Heart left ventricle (tissue), 16 donors: ENCODE measurements around the gene PDGFD. TPM values are rescaled to one million over a fixed set of nuclear protein-coding genes. Genes with fewer than 3 reads are reported as not detected.

ENCODE experiments used
- ATAC-seq, 4 donors: fragments of 200-7000 bp; cut with Tn5 transposase; one replicate each; pipeline ENCODE4 v1.9.1; 2020 to 2022; ENCODE audit warnings: moderate library complexity in 4 of 4, mild to moderate bottlenecking in 3 of 4, moderate number of reproducible peaks in 1 of 4
- DNase-seq, 5 donors: peaks; one replicate each; pipeline ENCODE4 v3.0.0-alpha.2; 2020
- H3K27ac ChIP-seq, 12 donors: fragments of 200-600 bp; sonication (generic) in 4 of 12; one replicate each; pipeline versions ENCODE4 v1.5.0 to v1.8.0; 2016 to 2022; ENCODE audit warnings: mild to moderate bottlenecking in 2 of 12
- H3K27me3 ChIP-seq, 9 donors: fragments of 200-600 bp; sonication (generic) in 2 of 9; one replicate each; pipeline versions ENCODE4 v1.5.1 to v1.8.0; 2016 to 2022; ENCODE audit warnings: mild to moderate bottlenecking in 3 of 9
- H3K36me3 ChIP-seq, 9 donors: fragments of 200-600 bp; sonication (generic) in 2 of 9; one replicate each; pipeline versions ENCODE4 v1.5.0 to v1.8.0; 2018 to 2022; ENCODE audit warnings: mild to moderate bottlenecking in 2 of 9
- H3K4me1 ChIP-seq, 12 donors: fragments of 200-600 bp; sonication (generic) in 4 of 12; one replicate each; pipeline versions ENCODE4 v1.5.0 to v1.8.0; 2016 to 2022; ENCODE audit warnings: mild to moderate bottlenecking in 3 of 12
- H3K4me3 ChIP-seq, 12 donors: fragments of 200-600 bp; sonication (generic) in 4 of 12; one replicate each; pipeline versions ENCODE4 v1.5.0 to v1.8.0; 2017 to 2022; ENCODE audit warnings: mild to moderate bottlenecking in 9 of 12, moderate library complexity in 4 of 12
- H3K9me3 ChIP-seq, 12 donors: fragments of 200-600 bp; sonication (generic) in 4 of 12; one replicate each; pipeline versions ENCODE4 v1.5.0 to v1.8.0; 2016 to 2022; ENCODE audit warnings: mild to moderate bottlenecking in 1 of 12
- CTCF ChIP-seq, 12 donors: fragments of 200-600 bp; sonication (generic) in 4 of 12; IDR thresholded peaks; one replicate each; pipeline versions ENCODE4 v1.5.0 to v1.8.0; 2018 to 2022; ENCODE audit warnings: antibody characterized with exemption in 12 of 12, mild to moderate bottlenecking in 5 of 12
- POLR2A ChIP-seq, 2 donors: fragments of 450-650 bp; IDR thresholded peaks; one replicate each; pipeline ENCODE4 v1.6.1; 2017; ENCODE audit warnings: antibody characterized with exemption in 2 of 2, mild to moderate bottlenecking in 2 of 2, moderate library complexity in 2 of 2
- WGBS, 4 donors: extraction: QIAGEN DNeasy Blood & Tissue Kit in 2 of 4; methylation state at CpG; one replicate each; pipeline versions ENCODE4 v1.1.5 to v1.1.7; 2013 to 2018; 5-methylcytosine and 5-hydroxymethylcytosine counted together
- intact Hi-C, 10 donors: fragments of 100-400 bp; cut with DNase I; formaldehyde crosslinking; loops; one replicate each; pipeline versions ENCODE4 v1.11.1 to v1.14.2; 2022
- polyA plus RNA-seq, 2 donors: library from polyadenylated mRNA; stranded (reverse); fragments of 200-250 nt; gene quantifications; one replicate each; pipeline ENCODE4 v1.2.3, GENCODE V29; 2013
- total RNA-seq, 9 donors: library from RNA; depleted of rRNA in 2 of 9; stranded (reverse); fragments of >200 nt in 2 of 9; fragmentation: NEBNext Ultra II Directional in 3 of 9; extraction: Animal tissue kit (Norgen Biotek cat#: 25700) in 3 of 9; gene quantifications; one replicate each; pipeline versions ENCODE4 v1.1.0 to v1.2.4, GENCODE V29; 2016 to 2023
- donor health status: ischemic (EF 13 %, LVEDD 7.1; RV severe dilation, severe dysfunction).
- donor health status: healthy with polysubstance abuse.
- donor health status: DM: no; HTN: yes; CAD: no.
- donor health status: DM: no; HTN: no; CAD: no.
- donor health status: ischemic (EF 25% LVEDD 6.9; RV normal size, moderate dysfunction).
- donor health status: ischemic (EF 25% LVEDD 5.7; RV mildly dilated, moderate dysfunction).
- donor health status: healthy.
- donor health status: DM: yes; HTN: yes; CAD: no.
- donor health status: ischemic (EF 35%, LVEDD 5.7; RV mildly dilated, moderate dysfunction).
- donor health status: nonischemic (EF 11% LVEDD 7.7; RV severe dilation, severe dysfunction).
- donor health status: DM: yes; HTN: yes; CAD: no.
- donor health status: PGD.
- donor health status: ischemic (EF 29% LVEDD 5.4; RV normal size, mild dysfunction).
- donor health status: nonischemic (EF 23%, LVEDD 6.1; RV moderate dilation, normal function).

The PDGFD gene
- total and polyA plus RNA-seq, 11 donors, result 3.6 to 24.6 (median 15.3) TPM

- ATAC-seq (no peak), DNase-seq (no peak)
- H3K4me3 ChIP-seq, result no peak overlapping the region
- H3K4me1 ChIP-seq, result no peaks in the 10 kb centered on the region
- H3K9me3 ChIP-seq, result peaks cover 0 to 6% (median 0%) of the 10 kb centered on the region in 12 donors
- TF ChIP-seq CTCF (IDR thresholded peaks at IDR 0.05) (no peak), POLR2A (IDR thresholded peaks at IDR 0.05) (no peak)
- no peaks in the 10 kb centered on the region for H3K36me3 ChIP-seq
- no peaks in the 10 kb centered on the region for H3K27me3 ChIP-seq
- intact Hi-C loops, result no loop called here
- H3K27ac ChIP-seq, result no peak overlapping the region
These were observed 202.9 kb downstream of the PDGFD start for GRCh38 chr11:103961010-103961409.

- intact Hi-C loops, result no loop called here
These were observed 203.8 kb downstream of the PDGFD start for GRCh38 chr11:103960108-103960507.

GRCh38 chr11:103959279-103959942 lies 204.5 kb downstream of the PDGFD start:
- Histone ChIP-seq H3K36me3 (no peaks in the 10 kb centered on the region), H3K27ac (no peak overlapping the region), H3K9me3 (peaks cover 0 to 6% (median 0%) of the 10 kb centered on the region in 12 donors), H3K4me3 (no peak overlapping the region), H3K27me3 (no peaks in the 10 kb centered on the region), H3K4me1 (no peaks in the 10 kb centered on the region)
- 83 to 88% (median 86%) methylated on average over 3 of the region's 3 CpGs for WGBS, 4 donors
- DNase-seq, result no peak
- TF ChIP-seq CTCF (IDR thresholded peaks at IDR 0.05), result no peak
- no peak for TF ChIP-seq POLR2A (IDR thresholded peaks at IDR 0.05)
- ATAC-seq, result no peak
- intact Hi-C loops, result no loop called here

More at GRCh38 chr11:103960108-103960507, 203.8 kb downstream of the PDGFD start:
- Histone ChIP-seq H3K4me3 (no peak overlapping the region), H3K36me3 (no peaks in the 10 kb centered on the region), H3K4me1 (no peaks in the 10 kb centered on the region), H3K27me3 (no peaks in the 10 kb centered on the region), H3K27ac (no peak overlapping the region), H3K9me3 (peaks cover 0 to 6% (median 0%) of the 10 kb centered on the region in 12 donors)
- ATAC-seq (no peak), DNase-seq (no peak)
- WGBS, 4 donors, result 85 to 96% (median 92%) methylated on average over 2 of the region's 2 CpGs
- TF ChIP-seq CTCF (IDR thresholded peaks at IDR 0.05) (no peak), POLR2A (IDR thresholded peaks at IDR 0.05) (no peak)

- Histone ChIP-seq H3K36me3 (no peaks in the 10 kb centered on the region), H3K4me3 (no peak overlapping the region), H3K27ac (no peak overlapping the region), H3K4me1 (no peaks in the 10 kb centered on the region), H3K27me3 (no peaks in the 10 kb centered on the region), H3K9me3 (peaks cover 0 to 6% (median 0%) of the 10 kb centered on the region in 12 donors)
- WGBS, 4 donors, result 85 to 91% (median 87%) methylated on average over 5 of the region's 5 CpGs
- no peak for ATAC-seq
- intact Hi-C loops, result no loop called here
- TF ChIP-seq POLR2A (IDR thresholded peaks at IDR 0.05) (no peak), CTCF (IDR thresholded peaks at IDR 0.05) (no peak)
- DNase-seq, result no peak
These were observed 205.3 kb downstream of the PDGFD start for GRCh38 chr11:103958475-103959215.
